Measurements from ENCODE around the gene KDM3B. TPM values are rescaled to one million over a fixed set of nuclear protein-coding genes. Genes with fewer than 3 reads are reported as not detected.

Gene KDM3B
- total RNA-seq, 4 donors from 2014 or later: 60.8 to 101 (median 76.6) TPM

DNA sequence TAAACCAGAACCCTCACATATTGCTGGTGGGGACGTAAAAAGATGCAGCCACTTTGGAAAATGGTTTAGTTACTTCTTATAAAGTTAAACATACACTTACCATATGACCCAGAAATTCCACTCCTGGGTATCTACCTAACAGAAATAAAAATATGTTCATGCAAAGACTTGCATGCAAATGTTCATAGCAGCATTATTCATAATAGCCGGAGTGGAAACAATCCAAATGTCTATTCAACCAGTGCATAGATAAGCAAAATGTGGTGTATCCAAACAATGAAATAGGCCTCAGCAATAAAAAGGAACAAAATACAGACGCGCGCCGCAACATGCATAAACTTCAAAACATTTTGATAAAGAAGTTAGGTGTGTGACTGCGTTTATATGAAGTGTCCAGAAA lies 124.4 kb downstream of the KDM3B start:
- peaks cover 4% of the 10 kb centered on the region for H3K27me3 ChIP-seq
- no peaks in the 10 kb centered on the region for H3K4me1 ChIP-seq
- in situ Hi-C loops (cut with MboI; ENCODE audit: low pct_ligation_motif_present in 1 of 4, low pct_unique_long_range_greater_than_20kb in 1 of 4, low sequenced_read_pairs in 3 of 4): no loop called here
- H3K36me3 ChIP-seq: no peaks in the 10 kb centered on the region
- no peak overlapping the region for H3K4me3 ChIP-seq
- H3K9me3 ChIP-seq: no peaks in the 10 kb centered on the region
- no peak overlapping the region for H3K27ac ChIP-seq
- WGBS, 2 donors (ENCODE audit: low coverage in 1 of 2): 45 to 68% methylated on average over 7 of the region's 7 CpGs
- no peak for TF ChIP-seq POLR2A (IDR thresholded peaks at IDR 0.05)
- TF ChIP-seq CTCF (IDR thresholded peaks at IDR 0.05): no peak
- TF ChIP-seq EP300 (IDR thresholded peaks at IDR 0.05; ENCODE audit: low read depth): no peak
- TF ChIP-seq POLR2AphosphoS5 (IDR thresholded peaks at IDR 0.05): no peak
- intact Hi-C loops (cut with DNase I; ENCODE audit: low total_unique reads): no loop called here
- no peak for DNase-seq

DNA sequence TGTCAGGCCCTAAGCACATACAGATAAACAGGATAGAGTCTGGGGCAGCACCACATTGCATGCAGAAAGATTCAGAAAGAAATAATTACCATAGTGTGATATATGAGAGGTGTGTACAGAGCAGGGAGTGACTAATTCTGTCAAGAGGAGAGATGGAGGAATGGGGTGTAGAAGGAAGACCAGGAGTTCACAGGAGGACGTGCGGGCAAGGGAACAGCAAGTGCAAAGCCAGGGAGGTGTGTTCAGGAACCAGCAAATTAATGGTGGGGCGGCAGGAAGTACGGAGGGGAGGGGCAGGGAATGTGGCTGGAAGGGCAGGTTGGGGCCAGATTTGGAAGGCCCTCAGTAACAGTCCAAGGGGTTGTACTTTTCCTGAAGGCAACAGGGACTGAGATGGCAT lies 130.2 kb downstream of the KDM3B start:
- H3K27ac ChIP-seq: no peak overlapping the region
- 53 to 58% methylated on average over 4 of the region's 4 CpGs for WGBS, 2 donors (ENCODE audit: low coverage in 1 of 2)
- in situ Hi-C loops (cut with MboI; ENCODE audit: low pct_ligation_motif_present in 1 of 4, low pct_unique_long_range_greater_than_20kb in 1 of 4, low sequenced_read_pairs in 3 of 4) (no loop called here), intact Hi-C loops (cut with DNase I; ENCODE audit: low total_unique reads) (no loop called here)
- H3K9me3 ChIP-seq: no peaks in the 10 kb centered on the region
- TF ChIP-seq POLR2AphosphoS5 (IDR thresholded peaks at IDR 0.05) (no peak), EP300 (IDR thresholded peaks at IDR 0.05; ENCODE audit: low read depth) (no peak), CTCF (IDR thresholded peaks at IDR 0.05) (no peak), POLR2A (IDR thresholded peaks at IDR 0.05) (no peak)
- no peaks in the 10 kb centered on the region for H3K36me3 ChIP-seq
- no peak overlapping the region for H3K4me3 ChIP-seq
- H3K4me1 ChIP-seq: no peaks in the 10 kb centered on the region
- peaks cover 4% of the 10 kb centered on the region for H3K27me3 ChIP-seq
- no peak for DNase-seq

Small RNA genes within 50 kb of the gene (small RNA-seq; reads per million reads assigned to genes)
- gene AC113403.1: 0 reads per million in 4 donors

Other genes with a start within 250 kb of the KDM3B start
- not detected for gene NME5, start 213.3 kb upstream of the KDM3B start, total RNA-seq
- gene BRD8, start 174.1 kb upstream of the KDM3B start, total RNA-seq: 100 to 1,000 TPM in 1 of 4 donors, 10 to 100 TPM in 3; 31.0 to 168 (median 47.7) TPM
- 1 to 10 TPM in 3 of 4 donors, not detected in 1; 1.9 to 5.0 (median 1.9) TPM for gene KIF20A, start 173.6 kb upstream of the KDM3B start, total RNA-seq
- gene CDC23, start 139.4 kb upstream of the KDM3B start, total RNA-seq: 10 to 100 TPM in 3 of 4 donors, 1 to 10 TPM in 1; 2.6 to 90.9 (median 12.8) TPM
- 1 to 10 TPM in 1 of 4 donors, under 1 TPM in 2, not detected in 1; 0.48 to 3.4 (median 0.55) TPM for gene GFRA3, start 78.1 kb upstream of the KDM3B start, total RNA-seq
- 1 to 10 TPM in 1 of 4 donors, under 1 TPM in 2, not detected in 1; 0.32 to 2.8 (median 0.68) TPM for gene CDC25C, start 20.9 kb upstream of the KDM3B start, total RNA-seq
- gene FAM53C, start 14.4 kb upstream of the KDM3B start, total RNA-seq: 10 to 100 TPM in 3 of 4 donors, 1 to 10 TPM in 1; 5.2 to 27.7 (median 14.0) TPM
- 1 to 10 TPM; 2.9 to 6.4 (median 4.8) TPM for gene REEP2, start 86.4 kb downstream of the KDM3B start, total RNA-seq
- gene EGR1, start 112.8 kb downstream of the KDM3B start, total RNA-seq: 10 to 100 TPM; 56.0 to 69.9 (median 65.0) TPM
- gene ETF1, start 190.6 kb downstream of the KDM3B start, total RNA-seq: 10 to 100 TPM; 39.8 to 66.6 (median 54.1) TPM
- gene HSPA9, start 222.7 kb downstream of the KDM3B start, total RNA-seq: 100 to 1,000 TPM in 3 of 4 donors, 10 to 100 TPM in 1; 82.7 to 236 (median 175) TPM

All from transverse colon (tissue), 4 donors.